OCI-LY7 (cell line): ENCODE data around the gene CCNB1IP1. TPM values are rescaled to one million over a fixed set of nuclear protein-coding genes. Genes with fewer than 3 reads are reported as not detected.
"Not testable (repeated sequence)": the region's sequence is repeated elsewhere in the genome, so short reads cannot be mapped to it uniquely, and the experiment has no call there.

Experiments used
- BruUV-seq: library from RNA; stranded (reverse); fragments of 400-500 nt; replicated peaks from 2 replicates; lab custom pipeline; 2021; lab: Mats Ljungman, UMichigan
- CTCF ChIA-PET: fragments of 300-600 bp; sonication (Branson Sonifier 250); formaldehyde crosslinking; loops from one replicate; lab custom pipeline; 2022; ENCODE audit warnings: antibody characterized with exemption; ENCODE audit not compliant: unreplicated experiment; lab: Charles Lee
- POLR2A ChIA-PET: fragments of 300-600 bp; sonication (Branson Sonifier 250); formaldehyde crosslinking; loops from one replicate; lab custom pipeline; 2022; ENCODE audit warnings: antibody characterized with exemption; lab: Charles Lee
- DNase-seq: peaks from one replicate; pipeline ENCODE4 v3.0.0-alpha.2; 2015; ENCODE audit warnings: low spot score
- H2AFZ ChIP-seq: fragments of 200-600 bp; sonication (generic), shearing (Covaris generic); 2 replicates; pipeline ENCODE4 v1.6.1; 2014; ENCODE audit warnings: mild to moderate bottlenecking, antibody characterized with exemption, low read length, moderate library complexity
- H3K27ac ChIP-seq: fragments of 200-600 bp; sonication (generic); 2 replicates; pipeline ENCODE4 v1.5.1; 2014; ENCODE audit warnings: mixed run types, low read depth, mild to moderate bottlenecking, moderate library complexity, low read length, inconsistent platforms; ENCODE audit not compliant: poor library complexity, severe bottlenecking
- H3K36me3 ChIP-seq: fragments of 200-600 bp; sonication (generic); 2 replicates; pipeline ENCODE4 v1.6.1; 2014; ENCODE audit warnings: mild to moderate bottlenecking, antibody characterized with exemption, low read length, moderate library complexity, mixed read lengths; ENCODE audit not compliant: insufficient read depth
- H3K4me1 ChIP-seq: fragments of 200-600 bp; sonication (generic); 2 replicates; pipeline ENCODE4 v1.5.1; 2014; ENCODE audit warnings: mild to moderate bottlenecking, low read length; ENCODE audit not compliant: insufficient read depth, poor library complexity, severe bottlenecking
- H3K4me2 ChIP-seq: fragments of 200-600 bp; sonication (generic); 2 replicates; pipeline ENCODE4 v1.6.1; 2014; ENCODE audit warnings: mild to moderate bottlenecking, low read length
- H3K4me3 ChIP-seq: fragments of 200-600 bp; sonication (generic); 2 replicates; pipeline ENCODE4 v1.5.1; 2014; ENCODE audit warnings: mild to moderate bottlenecking, low read depth, low read length; ENCODE audit not compliant: poor library complexity, severe bottlenecking
- H3K79me2 ChIP-seq: fragments of 200-600 bp; sonication (generic); 2 replicates; pipeline ENCODE4 v1.6.1; 2016; ENCODE audit warnings: low read depth, mild to moderate bottlenecking, low read length, moderate library complexity, mixed read lengths; ENCODE audit not compliant: insufficient read depth
- H3K9me2 ChIP-seq: fragments of 200-600 bp; sonication (generic); 2 replicates; pipeline ENCODE4 v1.6.1; 2016; ENCODE audit warnings: mild to moderate bottlenecking, low read length, mixed read lengths; ENCODE audit not compliant: insufficient read depth
- H3K9me3 ChIP-seq: fragments of 200-600 bp; sonication (generic); 2 replicates; pipeline ENCODE4 v1.6.1; 2014; ENCODE audit warnings: mild to moderate bottlenecking, mixed run types, low read length, mixed read lengths
- H4K20me1 ChIP-seq: fragments of 200-600 bp; sonication (generic); 2 replicates; pipeline ENCODE4 v1.6.1; 2014; ENCODE audit warnings: mild to moderate bottlenecking, antibody characterized with exemption, low read length, moderate library complexity, mixed read lengths; ENCODE audit not compliant: insufficient read depth
- CTCF ChIP-seq: fragments of 200-600 bp; sonication (generic); conservative IDR thresholded peaks from 2 replicates; pipeline ENCODE4 v1.5.1; 2014; ENCODE audit warnings: mild to moderate bottlenecking, antibody characterized with exemption, low read length, moderate library complexity, mixed read lengths
- EZH2phosphoT487 ChIP-seq: fragments of 200-600 bp; sonication (generic); IDR thresholded peaks from 2 replicates; pipeline ENCODE4 v1.6.1; 2018; ENCODE audit warnings: low read depth, borderline replicate concordance, mild to moderate bottlenecking, mixed run types, antibody characterized with exemption, low read length, moderate library complexity, mixed read lengths
- intact Hi-C: fragments of 100-400 bp; cut with micrococcal nuclease; formaldehyde crosslinking; loops from one replicate; pipeline ENCODE4 v1.10.0; 2022; ENCODE audit not compliant: unreplicated experiment
- total RNA-seq, 2 experiments: library from RNA; depleted of rRNA in 1 of 2; stranded (reverse); fragments of >200 nt in 1 of 2; shearing (Covaris generic) in 1 of 2; gene quantifications; 2 replicates each; pipeline ENCODE4 v1.2.3, GENCODE V29; 2014 to 2022

Gene CCNB1IP1
- total RNA-seq, 2 experiments from 2014 or later: 46.5 to 58.5 TPM

- POLR2A ChIA-PET: no interaction called here
These were observed 30.9 kb downstream of the CCNB1IP1 start for GRCh38 chr14:20302042-20302755.

GRCh38 chr14:20295067-20295466, 38.0 kb downstream of the CCNB1IP1 start:
- TF ChIP-seq CTCF: no peak
- no peak for TF ChIP-seq EZH2phosphoT487
- no TSS peak for BruUV-seq
- peaks cover 16% of the 10 kb centered on the region for H3K4me1 ChIP-seq
- H4K20me1 ChIP-seq: no peaks in the 10 kb centered on the region
- H2AFZ ChIP-seq: no peak overlapping the region
- DNase-seq: peak; percentile 9
- peaks cover 76% of the 10 kb centered on the region for H3K36me3 ChIP-seq
- H3K4me2 ChIP-seq: 0 out of 2 replicates have a peak overlapping the region, but pooled peaks have one; percentile 1
- H3K79me2 ChIP-seq: no peaks in the 10 kb centered on the region
- POLR2A ChIA-PET: no interaction called here
- CTCF ChIA-PET: interaction anchor here (0.6 kb wide), 1 partner anchor 120 kb away, joined by 3 read pairs; no protein-coding TSS in a partner anchor
- intact Hi-C loops: no loop called here
- no peaks in the 10 kb centered on the region for H3K9me3 ChIP-seq
- no peak overlapping the region for H3K4me3 ChIP-seq
- H3K27ac ChIP-seq: no peak overlapping the region
- no peaks in the 10 kb centered on the region for H3K9me2 ChIP-seq

More at GRCh38 chr14:20302042-20302755, 30.9 kb downstream of the CCNB1IP1 start:
- TF ChIP-seq EZH2phosphoT487: no peak
- TF ChIP-seq CTCF: no peak
- H3K27ac ChIP-seq: no peak overlapping the region
- no peak overlapping the region for H3K4me3 ChIP-seq
- peaks cover 41% of the 10 kb centered on the region for H3K36me3 ChIP-seq
- H4K20me1 ChIP-seq: no peaks in the 10 kb centered on the region
- no TSS peak for BruUV-seq
- no peak overlapping the region for H2AFZ ChIP-seq
- H3K9me2 ChIP-seq: no peaks in the 10 kb centered on the region
- peaks cover 15% of the 10 kb centered on the region; the same call in 1 of the 2 replicates for H3K79me2 ChIP-seq
- H3K9me3 ChIP-seq: no peaks in the 10 kb centered on the region
- H3K4me2 ChIP-seq: no peak overlapping the region
- CTCF ChIA-PET: no interaction called here
- intact Hi-C loops: no loop called here
- peaks cover 14% of the 10 kb centered on the region for H3K4me1 ChIP-seq
- DNase-seq: no peak

GRCh38 chr14:20294636-20295035, 38.4 kb downstream of the CCNB1IP1 start:
- Histone ChIP-seq H3K4me1 (peaks cover 16% of the 10 kb centered on the region), H3K79me2 (no peaks in the 10 kb centered on the region), H3K4me2 (0 out of 2 replicates have a peak overlapping the region, but pooled peaks have one; percentile 1), H3K36me3 (peaks cover 80% of the 10 kb centered on the region), H3K4me3 (no peak overlapping the region), H2AFZ (no peak overlapping the region), H4K20me1 (no peaks in the 10 kb centered on the region), H3K27ac (no peak overlapping the region), H3K9me3 (no peaks in the 10 kb centered on the region), H3K9me2 (no peaks in the 10 kb centered on the region)
- intact Hi-C loops: no loop called here
- CTCF ChIA-PET: interaction anchor here (0.6 kb wide), 1 partner anchor 121 kb away, joined by 3 read pairs; no protein-coding TSS in a partner anchor
- DNase-seq: no peak
- BruUV-seq: no TSS peak
- POLR2A ChIA-PET: no interaction called here
- no peak for TF ChIP-seq EZH2phosphoT487
- TF ChIP-seq CTCF: no peak

GRCh38 chr14:20281998-20282397, 51.1 kb downstream of the CCNB1IP1 start:
- BruUV-seq, H2AFZ ChIP-seq, H3K4me3 ChIP-seq, CTCF ChIA-PET, H3K4me2 ChIP-seq, H3K36me3 ChIP-seq, H4K20me1 ChIP-seq, POLR2A ChIA-PET, H3K4me1 ChIP-seq, H3K9me3 ChIP-seq, intact Hi-C loops, H3K9me2 ChIP-seq, H3K27ac ChIP-seq, DNase-seq, H3K79me2 ChIP-seq: not testable (repeated sequence)
